Superior temporal gyrus (tissue), 1 donor: Measurements from ENCODE around the gene OR2G2.

Experiments
- DNase-seq: peaks from one replicate; pipeline ENCODE4 v3.0.0-alpha.2; 2016; ENCODE audit errors: extremely low spot score

The OR2G2 gene

GRCh38 chr1:247588060-247588459 is at the start of gene OR2G2:
TSS of gene OR2G2 (plus strand) at chr1:247588360. CDS start at chr1:247588360, 0 bp downstream.
- no peak for DNase-seq

DNA sequence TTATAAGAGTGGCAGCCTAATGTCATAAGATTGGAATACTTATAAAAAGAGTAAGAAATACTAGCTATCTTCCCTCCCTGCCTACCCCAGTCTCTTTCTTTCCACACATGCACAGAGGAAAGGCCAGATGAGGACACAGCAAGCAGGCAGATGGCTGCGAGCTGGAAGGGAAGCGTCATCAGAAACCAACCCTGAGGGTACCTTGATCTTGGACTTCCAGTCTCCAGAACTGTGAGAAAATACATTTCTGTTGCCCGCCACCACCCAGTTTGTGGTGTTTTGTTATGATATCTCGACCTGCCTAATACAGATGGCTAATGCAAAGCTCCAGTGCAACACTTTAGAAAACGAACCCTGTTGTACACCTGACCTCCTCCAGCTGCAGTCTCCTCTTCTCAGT is 49.6 kb upstream of the OR2G2 start:
- no peak for DNase-seq

DNA sequence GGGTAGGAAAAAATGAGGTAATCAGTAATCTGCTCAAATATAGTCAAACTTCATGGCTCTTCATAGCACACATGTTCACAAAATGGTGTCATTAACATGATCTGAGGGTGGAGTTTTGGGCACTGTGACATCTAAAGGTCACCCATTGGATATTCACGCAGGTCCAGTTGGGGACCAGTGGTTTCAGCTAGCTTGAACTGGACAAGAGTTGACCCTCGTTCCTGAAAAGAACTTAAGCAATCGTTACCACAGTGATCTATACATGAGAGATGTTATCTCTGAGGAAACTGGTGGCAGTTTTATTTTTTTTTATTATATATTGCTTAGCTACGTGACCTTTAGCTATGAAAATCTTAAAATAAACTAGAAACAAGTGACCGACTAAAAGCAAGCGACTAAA is 48.9 kb upstream of the OR2G2 start:
- DNase-seq = no peak

- DNase-seq = no peak
Measured at GRCh38 chr1:247540581-247540980, 47.6 kb upstream of the OR2G2 start.

DNA sequence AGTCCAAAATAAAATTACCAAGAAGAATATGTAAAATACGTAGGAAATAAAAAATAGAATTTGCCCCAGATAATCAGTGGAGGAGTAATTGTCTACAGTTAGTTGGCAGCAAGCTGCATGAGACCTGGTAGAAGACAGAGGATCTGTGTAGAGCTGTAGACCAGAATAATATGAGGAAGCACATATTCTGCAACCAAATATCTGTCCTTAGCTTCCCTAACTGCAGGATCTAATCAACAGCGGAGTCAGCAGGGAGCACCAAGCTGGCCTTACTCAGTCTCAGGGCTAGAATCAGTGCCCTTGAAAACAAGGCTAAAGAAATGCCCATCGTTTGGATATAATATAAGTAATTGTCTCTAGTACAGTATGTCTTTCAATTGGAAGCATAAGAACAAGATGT is 45.3 kb upstream of the OR2G2 start:
- no peak for DNase-seq

- no peak for DNase-seq
Measured at GRCh38 chr1:247548092-247548491, 40.1 kb upstream of the OR2G2 start.

DNA sequence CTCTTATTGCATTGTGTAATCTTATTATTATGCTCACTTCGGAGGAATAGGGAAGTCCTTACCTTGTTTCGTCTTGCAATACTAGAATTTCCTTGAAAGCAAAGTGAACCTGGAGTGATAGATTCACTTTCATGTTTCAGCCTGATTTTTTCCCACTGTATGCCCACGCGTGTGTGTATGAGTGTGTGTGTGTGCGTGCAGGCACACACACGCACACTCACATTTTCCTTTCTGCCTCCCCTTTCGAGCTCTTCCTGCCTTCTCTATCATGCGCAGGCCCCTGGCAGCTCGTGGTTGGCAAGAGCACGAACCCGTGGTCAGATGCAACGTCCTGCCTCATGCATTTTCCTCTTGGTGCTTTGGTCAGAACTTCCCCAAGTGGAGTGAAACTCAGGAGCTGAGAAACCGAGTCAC is 39.4 kb upstream of the OR2G2 start, which contains the start of gene GCSAML:
Gene GCSAML, plus strand, starts transcription at position 366 of the 414 bp plus-strand sequence. CDS start 58 bp downstream, outside the sequence.
- DNase-seq = no peak

- no peak for DNase-seq
Measured at GRCh38 chr1:247551721-247552120, 36.4 kb upstream of the OR2G2 start.

DNA sequence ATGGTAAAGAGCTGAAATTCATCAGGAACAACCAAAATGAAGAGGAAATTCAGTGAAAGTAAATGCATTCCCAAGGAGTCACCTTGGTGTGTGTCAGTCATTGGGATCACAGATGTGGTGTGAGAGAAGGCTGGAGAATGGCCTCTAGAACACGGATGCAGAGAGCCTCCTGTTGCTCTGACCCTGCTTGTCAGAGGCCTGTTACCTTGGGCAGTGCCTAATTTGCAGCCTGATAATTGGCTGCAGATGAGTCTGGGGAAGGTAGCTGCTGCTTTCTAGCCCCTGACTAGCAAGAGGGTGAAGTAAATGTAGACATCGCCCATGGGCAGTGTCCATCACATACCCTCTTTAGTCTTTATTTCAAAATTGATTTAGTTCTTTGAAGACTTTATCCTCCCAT is 35.9 kb upstream of the OR2G2 start:
- no peak for DNase-seq

DNA sequence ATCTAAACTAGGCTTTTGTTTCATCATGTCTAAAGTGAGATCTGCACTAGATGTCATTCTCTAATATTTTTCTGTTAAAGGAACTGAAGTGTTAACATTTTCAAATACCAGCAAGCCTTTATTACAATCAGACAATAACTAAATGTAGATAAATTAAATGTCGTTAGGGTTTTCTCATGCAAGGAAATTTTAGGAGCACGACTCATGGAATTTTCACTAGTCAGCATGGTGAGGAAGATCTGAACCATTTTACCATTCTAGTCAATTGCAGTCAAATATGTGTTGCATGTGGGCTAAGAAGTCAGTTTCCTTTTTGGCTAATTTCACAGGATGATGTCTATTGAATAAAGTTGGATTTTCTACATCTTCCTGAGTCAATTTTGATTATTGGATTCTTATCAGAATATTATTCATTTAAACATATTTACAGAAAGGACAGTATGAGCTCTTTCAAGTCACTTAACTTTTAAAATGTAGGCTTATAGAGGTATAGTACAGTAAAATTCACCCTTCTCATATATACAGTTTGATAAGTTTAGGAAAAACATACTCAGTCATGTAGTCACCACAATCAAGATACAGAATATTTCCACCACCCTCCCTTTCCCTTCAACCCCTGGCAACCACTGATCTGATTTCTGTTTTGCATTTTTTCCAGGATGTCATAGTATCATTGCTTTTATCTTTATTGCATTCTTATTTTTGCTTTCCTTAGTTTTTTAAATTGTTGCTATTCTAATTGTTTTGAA is 30.1 kb upstream of the OR2G2 start:
- no peak for DNase-seq

DNA sequence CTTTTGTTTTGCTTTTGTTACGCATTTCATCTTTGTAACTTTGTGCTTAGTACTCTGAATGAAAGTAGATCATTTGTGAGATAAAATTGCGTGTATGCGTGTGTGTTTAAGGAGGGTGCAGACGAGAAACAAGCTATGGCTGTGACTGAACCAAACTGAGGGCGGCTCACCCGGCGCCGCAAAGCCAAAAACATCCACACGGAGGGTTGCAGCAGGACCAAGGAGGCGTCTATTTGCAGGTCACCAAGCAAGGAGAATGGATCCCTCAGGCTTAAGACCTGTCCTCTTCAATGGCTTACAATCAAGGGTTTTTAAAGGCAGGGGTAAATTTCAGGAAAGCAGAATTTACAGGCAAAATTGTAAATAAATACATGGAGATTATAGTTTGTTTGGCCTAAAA is 26.4 kb upstream of the OR2G2 start:
- no peak for DNase-seq

DNA sequence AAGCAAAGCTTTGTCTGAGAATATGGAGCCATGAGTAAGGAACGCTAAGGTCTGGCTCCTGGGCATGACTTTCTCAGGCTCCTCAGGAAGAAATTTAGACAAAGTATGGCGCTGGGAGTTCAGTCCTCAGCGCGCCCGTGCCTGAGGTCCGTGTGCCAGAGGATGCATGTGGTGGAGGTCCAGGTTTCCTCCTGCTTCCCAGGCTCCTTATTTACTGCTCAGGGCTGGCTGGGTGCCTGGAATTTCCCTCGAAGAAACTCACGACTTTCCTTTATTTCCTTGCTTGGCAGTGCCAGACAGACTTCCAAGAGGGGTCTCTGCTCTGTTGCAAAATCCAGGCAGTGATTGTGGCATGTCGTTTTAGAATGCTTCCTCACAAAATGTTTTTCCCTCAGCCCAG is 26.0 kb upstream of the OR2G2 start:
- no peak for DNase-seq

GRCh38 chr1:247574236-247574635 is 13.9 kb upstream of the OR2G2 start:
- DNase-seq = no peak

- DNase-seq = no peak
Measured at GRCh38 chr1:247574664-247575063, 13.5 kb upstream of the OR2G2 start.

DNA sequence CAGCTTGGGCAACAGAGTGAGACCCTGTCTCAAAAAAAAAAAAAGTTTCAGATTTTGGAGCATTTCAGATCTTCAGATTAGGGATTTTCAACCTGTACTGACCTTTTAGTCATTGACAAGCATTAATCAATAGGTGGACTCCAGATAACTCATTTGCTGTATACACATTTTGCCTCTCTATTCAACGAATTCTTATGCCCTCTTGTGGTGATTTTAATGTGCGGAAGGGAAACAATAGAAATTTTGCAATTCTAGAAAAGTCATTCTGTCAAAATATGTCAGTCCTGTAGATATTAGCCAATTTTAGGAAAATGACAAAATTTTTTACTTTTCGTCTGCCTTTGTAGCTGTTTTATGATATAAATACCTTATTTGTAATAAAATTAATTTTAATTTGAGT is 11.6 kb upstream of the OR2G2 start:
- peak; percentile 38 for DNase-seq

DNA sequence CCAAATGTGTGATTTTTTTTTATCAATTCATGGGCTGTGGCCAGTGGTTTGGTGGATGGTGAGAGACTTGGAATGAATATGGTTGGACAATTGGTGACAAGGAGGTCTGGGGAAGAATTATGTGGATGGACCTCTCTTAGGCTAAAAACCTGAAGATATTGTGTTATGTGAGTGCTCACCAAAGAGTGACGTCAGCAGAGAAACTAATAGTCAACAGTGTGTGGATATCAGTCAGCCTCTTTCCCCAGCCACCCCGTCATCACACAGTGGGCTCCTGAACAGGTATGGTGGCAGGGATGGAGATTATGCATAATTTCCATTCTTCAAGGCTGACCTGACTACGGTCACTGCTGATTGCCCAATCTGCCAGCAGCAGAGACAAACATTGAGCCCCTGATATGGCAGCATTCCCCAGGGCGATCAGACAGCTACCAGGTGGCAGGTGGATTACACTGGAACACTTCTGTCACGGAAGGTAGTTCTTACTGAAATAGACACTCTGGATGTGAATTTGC is 9.2 kb upstream of the OR2G2 start:
- no peak for DNase-seq

GRCh38 chr1:247605286-247605685 is 17.1 kb downstream of the OR2G2 start, which contains the start of gene OR2G3:
TSS of gene OR2G3 (plus strand) at chr1:247605586. CDS start at chr1:247605586, 0 bp downstream.
- no peak for DNase-seq

- no peak for DNase-seq
Measured at GRCh38 chr1:247613405-247613804, 25.2 kb downstream of the OR2G2 start.

DNA sequence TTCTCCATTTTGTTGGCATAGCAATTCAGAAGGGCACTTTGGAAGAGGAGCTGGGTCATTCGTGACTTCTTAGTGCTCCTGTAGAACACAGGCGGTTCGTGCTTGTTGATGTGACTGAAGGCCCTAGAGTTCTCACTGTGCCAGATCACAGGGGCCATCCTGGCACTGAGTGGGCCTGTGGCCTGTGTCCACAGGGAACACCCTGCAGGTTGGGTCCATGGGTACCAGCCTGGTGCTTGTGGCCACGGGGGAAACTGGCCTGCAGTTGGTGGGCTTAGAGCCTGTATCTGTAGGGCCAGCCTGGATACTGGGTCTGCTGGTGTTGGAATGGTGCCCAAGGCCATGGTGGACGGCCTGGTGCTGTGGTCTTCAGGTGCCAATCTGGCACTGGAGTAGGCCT is 26.5 kb downstream of the OR2G2 start:
- DNase-seq = no peak

DNA sequence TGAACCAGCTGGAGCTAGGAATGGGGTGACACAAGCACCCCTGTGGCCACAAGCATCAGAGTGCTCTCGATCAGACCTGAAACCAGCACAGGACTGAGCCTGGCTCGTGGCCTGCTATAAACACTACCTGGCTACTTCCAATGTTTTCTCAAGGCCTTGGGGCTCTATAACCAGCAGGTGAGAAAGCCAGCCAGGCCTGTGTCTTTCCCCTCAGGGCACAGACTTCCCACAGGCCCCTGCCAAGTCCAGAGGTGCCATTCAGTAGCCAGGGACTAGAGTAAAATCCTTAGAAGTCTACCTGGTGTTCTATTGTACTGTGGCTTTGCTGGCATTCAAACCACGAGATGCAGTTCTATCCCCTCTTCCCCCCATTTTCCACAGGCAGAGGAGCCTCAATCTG is 39.8 kb downstream of the OR2G2 start:
- DNase-seq = no peak

- no peak for DNase-seq
Measured at GRCh38 chr1:247638011-247638410, 49.9 kb downstream of the OR2G2 start.

- DNase-seq = no peak
Measured at GRCh38 chr1:247638781-247639180, 50.6 kb downstream of the OR2G2 start.
